GM21723 (cell line): ENCODE measurements around the gene KAT2B.

Experiments
- ATAC-seq: cut with Tn5 transposase; IDR thresholded peaks from one replicate; pipeline ENCODE4 v1.9.1; 2021; ENCODE audit warnings: mild to moderate bottlenecking, moderate library complexity; ENCODE audit not compliant: unreplicated experiment

KAT2B gene

GRCh38 chr3:20141316-20141715, 101.1 kb downstream of the KAT2B start:
- no peak for ATAC-seq

GRCh38 chr3:20141851-20142250, 101.6 kb downstream of the KAT2B start:
- ATAC-seq, result no peak

- ATAC-seq, result no peak
These were observed 102.3 kb downstream of the KAT2B start for GRCh38 chr3:20142517-20142916.

- no peak for ATAC-seq
These were observed 103.3 kb downstream of the KAT2B start for GRCh38 chr3:20143519-20143918.

- no peak for ATAC-seq
These were observed 105.6 kb downstream of the KAT2B start for GRCh38 chr3:20145874-20146273.

- ATAC-seq, result no peak
These were observed 106.1 kb downstream of the KAT2B start for GRCh38 chr3:20146301-20146700.

GRCh38 chr3:20147361-20147760, 107.1 kb downstream of the KAT2B start:
- ATAC-seq, result no peak

GRCh38 chr3:20148466-20148865, 108.2 kb downstream of the KAT2B start:
- ATAC-seq, result no peak

- ATAC-seq, result no peak
These were observed 113.8 kb downstream of the KAT2B start for GRCh38 chr3:20154078-20154477.

GRCh38 chr3:20154928-20155327, 114.7 kb downstream of the KAT2B start:
- ATAC-seq, result no peak

GRCh38 chr3:20160230-20160629, 120.0 kb downstream of the KAT2B start:
- no peak for ATAC-seq

GRCh38 chr3:20161714-20162113, 121.5 kb downstream of the KAT2B start:
- ATAC-seq, result no peak

GRCh38 chr3:20173844-20174410, 133.7 kb downstream of the KAT2B start:
- ATAC-seq, result no peak

- no peak for ATAC-seq
These were observed 141.0 kb downstream of the KAT2B start for GRCh38 chr3:20181276-20181675.

- ATAC-seq, result no peak
These were observed 142.0 kb downstream of the KAT2B start for GRCh38 chr3:20182206-20182605.

- ATAC-seq, result peak; percentile 17
These were observed 145.1 kb downstream of the KAT2B start for GRCh38 chr3:20185331-20185678.

- ATAC-seq, result peak; percentile 95
These were observed 145.7 kb downstream of the KAT2B start, which contains the start of gene SGO1 for GRCh38 chr3:20185679-20186599. Gene SGO1 (minus strand): TSS chr3:20186206. CDS start chr3:20184027, 2,179 bp downstream.

GRCh38 chr3:20186600-20187004, 146.4 kb downstream of the KAT2B start:
- ATAC-seq, result peak; percentile 8

GRCh38 chr3:20190991-20191390, 150.7 kb downstream of the KAT2B start:
- no peak for ATAC-seq

GRCh38 chr3:20194793-20195460, 154.7 kb downstream of the KAT2B start:
- no peak for ATAC-seq

GRCh38 chr3:20197775-20198174, 157.5 kb downstream of the KAT2B start:
- ATAC-seq, result no peak

- ATAC-seq, result no peak
These were observed 160.9 kb downstream of the KAT2B start for GRCh38 chr3:20201143-20201542.
